GM19438 (cell line): Measurements from ENCODE around the gene TMEM213.

ENCODE experiments used
- ATAC-seq: cut with Tn5 transposase; IDR thresholded peaks from one replicate; pipeline ENCODE4 v1.9.1; 2021; ENCODE audit warnings: low read depth; ENCODE audit not compliant: unreplicated experiment

The TMEM213 gene

GRCh38 chr7:138837627-138838026 lies 39.8 kb downstream of the TMEM213 start:
- no peak for ATAC-seq

GRCh38 chr7:138838166-138838565 lies 40.4 kb downstream of the TMEM213 start:
- ATAC-seq = no peak

GRCh38 chr7:138842111-138842510 lies 44.3 kb downstream of the TMEM213 start:
- no peak for ATAC-seq

GRCh38 chr7:138843632-138844580 lies 46.1 kb downstream of the TMEM213 start:
- no peak for ATAC-seq

- ATAC-seq = no peak
Observed at GRCh38 chr7:138845711-138846110, 47.9 kb downstream of the TMEM213 start.

GRCh38 chr7:138848056-138848980 lies 50.5 kb downstream of the TMEM213 start:
- no peak for ATAC-seq

- ATAC-seq = no peak
Observed at GRCh38 chr7:138849701-138850100, 51.9 kb downstream of the TMEM213 start.

GRCh38 chr7:138852469-138852868 lies 54.7 kb downstream of the TMEM213 start:
- no peak for ATAC-seq

GRCh38 chr7:138853448-138853847 lies 55.7 kb downstream of the TMEM213 start:
- ATAC-seq = no peak

GRCh38 chr7:138854115-138854645 lies 56.4 kb downstream of the TMEM213 start:
- ATAC-seq = no peak

GRCh38 chr7:138857728-138858127 lies 59.9 kb downstream of the TMEM213 start:
- ATAC-seq = no peak

- ATAC-seq = no peak
Observed at GRCh38 chr7:138861051-138861450, 63.3 kb downstream of the TMEM213 start.

GRCh38 chr7:138863931-138864330 lies 66.1 kb downstream of the TMEM213 start:
- no peak for ATAC-seq

- ATAC-seq = no peak
Observed at GRCh38 chr7:138864667-138865066, 66.9 kb downstream of the TMEM213 start.

- no peak for ATAC-seq
Observed at GRCh38 chr7:138865843-138866242, 68.0 kb downstream of the TMEM213 start.

GRCh38 chr7:138866353-138866752 lies 68.6 kb downstream of the TMEM213 start:
- no peak for ATAC-seq

GRCh38 chr7:138867744-138868143 lies 70.0 kb downstream of the TMEM213 start:
- no peak for ATAC-seq

- ATAC-seq = no peak
Observed at GRCh38 chr7:138868711-138869110, 70.9 kb downstream of the TMEM213 start.

- ATAC-seq = no peak
Observed at GRCh38 chr7:138869353-138869752, 71.6 kb downstream of the TMEM213 start.

GRCh38 chr7:138871065-138871813 lies 73.4 kb downstream of the TMEM213 start:
- ATAC-seq = no peak

- no peak for ATAC-seq
Observed at GRCh38 chr7:138871814-138872090, 74.0 kb downstream of the TMEM213 start.
